OCI-LY1 (cell line): ENCODE data around the gene PRSS1.
"Not testable (repeated sequence)": the region's sequence is repeated elsewhere in the genome, so short reads cannot be mapped to it uniquely, and the experiment has no call there.

Experiments used
- EZH2 ChIP-seq: fragments of 200-600 bp; sonication (generic), shearing (Covaris generic); IDR thresholded peaks from 2 replicates; pipeline ENCODE4 v1.8.0; 2017; ENCODE audit warnings: borderline replicate concordance, mixed run types, mild to moderate bottlenecking, antibody characterized with exemption, low read length, moderate library complexity, mixed read lengths
- TF ChIP-seq, protein P1 (sequence below): fragments of 200-600 bp; sonication (generic), shearing (Covaris generic); IDR thresholded peaks from 2 replicates; pipeline ENCODE4 v1.5.1; 2017; ENCODE audit warnings: mild to moderate bottlenecking, antibody characterized with exemption, low read length, moderate library complexity, mixed read lengths

DNA sequence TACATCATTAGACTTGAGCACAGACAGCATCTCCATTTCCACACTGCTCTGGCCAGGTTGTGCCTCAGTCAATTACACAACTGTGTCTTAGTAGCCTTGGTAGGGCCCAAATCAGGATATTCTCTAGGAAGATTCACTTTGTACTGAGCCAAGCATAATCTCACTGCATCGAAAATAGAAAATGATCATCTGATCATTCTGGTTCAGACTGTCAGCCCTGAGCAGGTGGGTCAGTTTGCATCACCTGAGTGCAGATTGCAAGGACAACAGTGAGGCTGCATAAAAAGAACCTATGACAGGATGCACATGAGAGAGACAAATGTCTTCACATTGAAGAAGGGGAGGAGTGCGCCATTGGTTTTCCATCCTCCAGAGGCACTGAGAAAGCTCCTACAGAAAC, 862 bp upstream of the PRSS1 start:
- TF ChIP-seq, protein P1, sequence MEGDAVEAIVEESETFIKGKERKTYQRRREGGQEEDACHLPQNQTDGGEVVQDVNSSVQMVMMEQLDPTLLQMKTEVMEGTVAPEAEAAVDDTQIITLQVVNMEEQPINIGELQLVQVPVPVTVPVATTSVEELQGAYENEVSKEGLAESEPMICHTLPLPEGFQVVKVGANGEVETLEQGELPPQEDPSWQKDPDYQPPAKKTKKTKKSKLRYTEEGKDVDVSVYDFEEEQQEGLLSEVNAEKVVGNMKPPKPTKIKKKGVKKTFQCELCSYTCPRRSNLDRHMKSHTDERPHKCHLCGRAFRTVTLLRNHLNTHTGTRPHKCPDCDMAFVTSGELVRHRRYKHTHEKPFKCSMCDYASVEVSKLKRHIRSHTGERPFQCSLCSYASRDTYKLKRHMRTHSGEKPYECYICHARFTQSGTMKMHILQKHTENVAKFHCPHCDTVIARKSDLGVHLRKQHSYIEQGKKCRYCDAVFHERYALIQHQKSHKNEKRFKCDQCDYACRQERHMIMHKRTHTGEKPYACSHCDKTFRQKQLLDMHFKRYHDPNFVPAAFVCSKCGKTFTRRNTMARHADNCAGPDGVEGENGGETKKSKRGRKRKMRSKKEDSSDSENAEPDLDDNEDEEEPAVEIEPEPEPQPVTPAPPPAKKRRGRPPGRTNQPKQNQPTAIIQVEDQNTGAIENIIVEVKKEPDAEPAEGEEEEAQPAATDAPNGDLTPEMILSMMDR: not testable (repeated sequence)
- TF ChIP-seq EZH2: not testable (repeated sequence)
